Ovary (tissue), 9 donors: ENCODE data around the gene SPRED2. TPM values are rescaled to one million over a fixed set of nuclear protein-coding genes. Genes with fewer than 3 reads are reported as not detected.

Source experiments
- DNase-seq, 5 donors: peaks; one replicate each; pipeline ENCODE4 v3.0.0-alpha.2; 2019 to 2020
- H3K27ac ChIP-seq, 2 donors: fragments of 200-600 bp; one replicate each; pipeline versions ENCODE4 v1.5.1 to v1.8.0; 2019 to 2022
- H3K27me3 ChIP-seq: fragments of 200-600 bp; one replicate; pipeline ENCODE4 v1.8.0; 2022
- H3K36me3 ChIP-seq: fragments of 200-600 bp; sonication (generic); one replicate; pipeline ENCODE4 v1.5.1; 2019
- H3K4me1 ChIP-seq: one replicate; pipeline ENCODE4 v1.8.1; 2013; ENCODE audit warnings: mild to moderate bottlenecking, moderate library complexity; ENCODE audit not compliant: insufficient read depth
- H3K4me3 ChIP-seq: fragments of 200-600 bp; sonication (generic); one replicate; pipeline ENCODE4 v1.5.1; 2017
- H3K9me3 ChIP-seq, 2 donors: fragments of 200-600 bp in 1 of 2; sonication (generic) in 1 of 2; one replicate each; pipeline versions ENCODE4 v1.5.1 to v1.8.1; 2013 to 2019; ENCODE audit warnings: mild to moderate bottlenecking in 1 of 2, moderate library complexity in 1 of 2
- EP300 ChIP-seq: sonication (generic); formaldehyde crosslinking; IDR thresholded peaks from one replicate; pipeline ENCODE4 v1.6.1; 2017; ENCODE audit warnings: antibody characterized with exemption
- POLR2A ChIP-seq: fragments of 450-650 bp; IDR thresholded peaks from one replicate; pipeline ENCODE4 v1.6.1; 2017; ENCODE audit warnings: antibody characterized with exemption, mild to moderate bottlenecking, moderate library complexity
- WGBS, 3 donors: extraction: QIAGEN DNeasy Blood & Tissue Kit in 1 of 3; methylation state at CpG; one replicate each; pipeline versions ENCODE4 v1.1.5 to v1.1.7; 2013 to 2017; 5-methylcytosine and 5-hydroxymethylcytosine counted together
- intact Hi-C, 4 donors: fragments of 100-400 bp; cut with DNase I; formaldehyde crosslinking; loops; one replicate each; pipeline versions ENCODE4 v1.11.0 to v1.15.1; 2022 to 2023
- polyA plus RNA-seq, 2 donors: library from polyadenylated mRNA; stranded (reverse); fragments of 200-250 nt in 1 of 2; fragments of 350-450 nt in 1 of 2; fragmentation: Illumina TruSeq in 1 of 2; extraction: RNeasy Lipid Tissue Mini Kit (QIAGEN cat#74804) in 1 of 2; gene quantifications; one replicate each; pipeline ENCODE4 v1.2.3, GENCODE V29; 2013 to 2014
- total RNA-seq, 7 donors: library from RNA; depleted of rRNA in 2 of 7; stranded (reverse); fragments of >200 nt in 2 of 7; fragmentation: NEBNext Ultra II Directional in 3 of 7; extraction: Animal tissue kit (Norgen Biotek cat#: 25700) in 3 of 7; gene quantifications; one replicate each; pipeline versions ENCODE4 v1.1.0 to v1.2.4, GENCODE V29; 2016 to 2023
- TF ChIP-seq, protein P1 (sequence below), 3 donors: fragments of 450-650 bp in 2 of 3; fragments of 200-600 bp in 1 of 3; IDR thresholded peaks; one replicate each; pipeline versions ENCODE4 v1.5.1 to v1.8.0; 2016 to 2022; ENCODE audit warnings: antibody characterized with exemption in 3 of 3, mild to moderate bottlenecking in 1 of 3
- donor health status: DM: no; HTN: no; CAD: no; lungs with moderate emphysema.
- donor health status: DM: no; HTN: no; CAD: no.
- donor health status: Bipolar disorder and iron deficiency.
- donor health status: DM: yes; HTN: yes; CAD: no.
- donor health status: DM: no; HTN: no; CAD: no.
- donor health status: DM: yes; HTN: yes; CAD: no.

The SPRED2 gene
- total and polyA plus RNA-seq, 9 donors, result 13.1 to 32.9 (median 17.6) TPM

DNA sequence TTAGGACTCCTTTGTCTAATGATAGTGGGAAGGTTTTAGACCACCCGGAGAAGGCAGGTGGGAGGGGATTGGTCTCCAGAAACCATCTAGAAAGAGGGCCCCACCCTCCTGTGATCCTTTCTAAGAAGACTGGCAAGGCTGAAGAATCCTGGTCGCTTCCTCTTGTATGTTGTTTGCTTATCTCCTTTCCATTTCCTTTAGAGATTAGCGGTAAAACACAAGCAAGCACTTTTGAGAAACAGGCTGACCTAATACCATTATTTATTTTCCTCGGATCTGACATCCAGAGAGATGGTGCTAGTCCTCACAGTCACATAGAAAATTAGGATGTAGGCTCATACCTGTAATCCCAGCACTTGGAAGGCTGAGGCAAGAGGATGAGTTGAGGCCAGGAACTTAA, 45.2 kb upstream of the SPRED2 start:
- no peaks in the 10 kb centered on the region for H3K4me1 ChIP-seq
- WGBS, 3 donors, result 42 to 55% (median 54%) methylated on average over 4 of the region's 4 CpGs
- H3K36me3 ChIP-seq, result no peaks in the 10 kb centered on the region
- no peak overlapping the region for H3K27ac ChIP-seq
- no peaks in the 10 kb centered on the region for H3K27me3 ChIP-seq
- intact Hi-C loops, result no loop called here
- no peak overlapping the region for H3K4me3 ChIP-seq
- H3K9me3 ChIP-seq, result no peaks in the 10 kb centered on the region
- no peak for DNase-seq
- TF ChIP-seq EP300, result no peak
- TF ChIP-seq, protein P1, sequence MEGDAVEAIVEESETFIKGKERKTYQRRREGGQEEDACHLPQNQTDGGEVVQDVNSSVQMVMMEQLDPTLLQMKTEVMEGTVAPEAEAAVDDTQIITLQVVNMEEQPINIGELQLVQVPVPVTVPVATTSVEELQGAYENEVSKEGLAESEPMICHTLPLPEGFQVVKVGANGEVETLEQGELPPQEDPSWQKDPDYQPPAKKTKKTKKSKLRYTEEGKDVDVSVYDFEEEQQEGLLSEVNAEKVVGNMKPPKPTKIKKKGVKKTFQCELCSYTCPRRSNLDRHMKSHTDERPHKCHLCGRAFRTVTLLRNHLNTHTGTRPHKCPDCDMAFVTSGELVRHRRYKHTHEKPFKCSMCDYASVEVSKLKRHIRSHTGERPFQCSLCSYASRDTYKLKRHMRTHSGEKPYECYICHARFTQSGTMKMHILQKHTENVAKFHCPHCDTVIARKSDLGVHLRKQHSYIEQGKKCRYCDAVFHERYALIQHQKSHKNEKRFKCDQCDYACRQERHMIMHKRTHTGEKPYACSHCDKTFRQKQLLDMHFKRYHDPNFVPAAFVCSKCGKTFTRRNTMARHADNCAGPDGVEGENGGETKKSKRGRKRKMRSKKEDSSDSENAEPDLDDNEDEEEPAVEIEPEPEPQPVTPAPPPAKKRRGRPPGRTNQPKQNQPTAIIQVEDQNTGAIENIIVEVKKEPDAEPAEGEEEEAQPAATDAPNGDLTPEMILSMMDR (IDR thresholded peaks at IDR 0.05), result no peak
- no peak for TF ChIP-seq POLR2A

DNA sequence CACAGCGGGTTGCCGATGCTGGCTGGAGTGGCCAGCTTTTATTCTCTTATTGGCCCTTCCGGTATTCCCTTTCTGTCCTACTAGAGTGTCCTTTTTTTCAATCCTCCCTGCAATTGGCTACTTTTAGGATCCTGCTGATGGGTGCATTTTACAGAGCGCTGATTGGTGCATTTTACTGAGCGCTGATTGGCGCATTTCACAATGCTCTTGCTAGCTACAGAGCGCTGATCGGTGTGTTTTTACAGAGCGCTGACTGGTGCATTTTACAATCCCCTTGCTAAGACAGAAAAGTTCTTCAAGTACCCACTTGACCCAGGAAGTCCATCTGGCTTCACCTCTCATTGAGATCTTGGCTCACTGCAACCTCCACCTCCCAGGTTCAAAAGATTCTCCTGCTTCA, 44.4 kb upstream of the SPRED2 start:
- intact Hi-C loops, result no loop called here
- TF ChIP-seq POLR2A (no peak), EP300 (no peak)
- TF ChIP-seq, protein P1 (IDR thresholded peaks at IDR 0.05), result no peak
- no peaks in the 10 kb centered on the region for H3K4me1 ChIP-seq
- DNase-seq, result no peak
- no peak overlapping the region for H3K4me3 ChIP-seq
- H3K9me3 ChIP-seq, result no peaks in the 10 kb centered on the region
- no peaks in the 10 kb centered on the region for H3K27me3 ChIP-seq
- 96 to 99% (median 98%) methylated on average over 9 of the region's 9 CpGs for WGBS, 3 donors
- H3K27ac ChIP-seq, result no peak overlapping the region
- H3K36me3 ChIP-seq, result no peaks in the 10 kb centered on the region

DNA sequence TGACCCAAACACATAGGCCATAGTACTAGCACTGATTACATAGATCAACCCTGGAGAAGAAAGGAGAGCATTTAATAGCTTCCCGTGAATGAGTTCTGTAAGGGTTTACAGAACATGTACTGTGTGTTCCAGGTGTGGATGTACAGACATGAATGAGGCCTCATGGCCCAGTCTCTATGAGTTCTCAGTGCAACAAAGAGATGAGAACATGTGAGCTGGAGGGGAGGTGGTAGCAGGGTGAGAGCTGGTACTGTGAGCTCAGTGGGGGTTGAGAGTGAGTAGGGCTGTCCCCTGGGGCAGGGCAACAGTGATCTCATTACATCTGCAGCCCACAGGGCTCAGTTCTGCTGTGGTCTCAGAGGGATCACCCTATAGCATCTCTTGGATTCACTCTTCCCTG, 42.6 kb upstream of the SPRED2 start:
- intact Hi-C loops, result no loop called here
- 91 to 97% (median 93%) methylated on average over 1 of the region's 1 CpG for WGBS, 3 donors
- Histone ChIP-seq H3K36me3 (no peaks in the 10 kb centered on the region), H3K27ac (no peak overlapping the region), H3K27me3 (no peaks in the 10 kb centered on the region), H3K4me1 (no peaks in the 10 kb centered on the region), H3K4me3 (no peak overlapping the region), H3K9me3 (no peaks in the 10 kb centered on the region)
- DNase-seq, result no peak
- TF ChIP-seq EP300, result no peak
- no peak for TF ChIP-seq POLR2A

DNA sequence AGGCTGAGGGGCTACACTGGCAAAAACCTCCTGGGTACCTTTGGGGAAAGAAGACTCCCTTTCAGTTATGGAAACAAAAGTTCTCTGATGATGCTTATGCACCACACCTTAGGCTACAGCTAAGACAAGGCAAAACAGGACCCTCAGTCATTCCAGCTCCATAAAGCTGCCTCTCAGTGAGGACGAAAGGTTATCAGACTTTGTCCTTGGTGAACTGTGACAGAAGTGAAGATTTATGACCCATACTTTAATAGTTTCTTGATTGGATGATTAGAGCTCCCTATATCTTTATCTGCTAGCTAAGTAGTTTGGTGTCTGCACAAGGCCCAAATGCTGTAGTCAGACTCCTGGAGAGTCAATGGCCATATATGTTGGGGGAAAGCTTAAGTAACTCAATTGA, 40.6 kb upstream of the SPRED2 start:
- intact Hi-C loops, result no loop called here
- H3K9me3 ChIP-seq, result no peaks in the 10 kb centered on the region
- TF ChIP-seq EP300, result no peak
- TF ChIP-seq POLR2A, result no peak
- TF ChIP-seq, protein P1 (IDR thresholded peaks at IDR 0.05), result no peak
- no peak overlapping the region for H3K27ac ChIP-seq
- no peak overlapping the region for H3K4me3 ChIP-seq
- H3K4me1 ChIP-seq, result no peaks in the 10 kb centered on the region
- DNase-seq, result no peak
- H3K27me3 ChIP-seq, result no peaks in the 10 kb centered on the region
- 83 to 92% (median 88%) methylated on average over 1 of the region's 1 CpG for WGBS, 3 donors
- no peaks in the 10 kb centered on the region for H3K36me3 ChIP-seq

DNA sequence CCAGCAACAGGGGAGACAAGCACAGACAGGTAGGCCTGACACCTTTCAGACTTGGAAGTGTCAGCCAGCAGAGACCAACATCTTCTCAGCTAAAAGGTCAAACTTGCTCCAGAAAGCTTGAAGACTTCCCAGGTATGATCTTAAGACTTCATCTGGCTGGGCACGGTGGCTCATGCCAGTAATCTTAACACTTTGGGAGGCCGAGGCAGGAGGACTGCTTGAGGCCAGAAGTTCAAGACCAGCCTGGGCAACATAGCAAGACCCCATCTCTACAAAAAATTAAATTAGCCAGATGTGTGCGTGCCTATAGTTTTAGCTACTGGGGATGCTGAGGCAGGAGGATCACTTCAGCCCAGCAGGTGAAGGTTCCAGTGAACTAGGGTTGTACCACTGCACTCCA, 39.0 kb upstream of the SPRED2 start:
- no peaks in the 10 kb centered on the region for H3K36me3 ChIP-seq
- TF ChIP-seq POLR2A (no peak), EP300 (no peak)
- TF ChIP-seq, protein P1 (IDR thresholded peaks at IDR 0.05), result no peak
- 90 to 95% (median 91%) methylated on average over 3 of the region's 3 CpGs for WGBS, 3 donors
- H3K9me3 ChIP-seq, result no peaks in the 10 kb centered on the region
- intact Hi-C loops, result no loop called here
- no peak overlapping the region for H3K4me3 ChIP-seq
- DNase-seq, result no peak
- H3K27ac ChIP-seq, result no peak overlapping the region
- no peaks in the 10 kb centered on the region for H3K27me3 ChIP-seq
- no peaks in the 10 kb centered on the region for H3K4me1 ChIP-seq
